Lower leg skin (tissue), 4 donors: ENCODE data around the gene POC1A. TPM values are rescaled to one million over a fixed set of nuclear protein-coding genes. Genes with fewer than 3 reads are reported as not detected.

Experiments used
- DNase-seq, 2 donors: peaks; one replicate each; pipeline ENCODE4 v3.0.0-alpha.2; 2019; ENCODE audit warnings: low spot score in 2 of 2
- H3K4me3 ChIP-seq: fragments of 200-600 bp; sonication (generic); 2 replicates; pipeline ENCODE4 v1.5.1; 2017; ENCODE audit warnings: mild to moderate bottlenecking, low read depth; ENCODE audit not compliant: poor library complexity, severe bottlenecking
- POLR2A ChIP-seq, 2 donors: fragments of 450-650 bp; IDR thresholded peaks; one replicate each; pipeline ENCODE4 v1.6.1; 2016 to 2017; ENCODE audit warnings: antibody characterized with exemption in 2 of 2, mild to moderate bottlenecking in 1 of 2, moderate library complexity in 1 of 2
- WGBS, 2 donors: methylation state at CpG; one replicate each; pipeline ENCODE4 v1.1.5; 2018; 5-methylcytosine and 5-hydroxymethylcytosine counted together
- intact Hi-C: fragments of 100-400 bp; cut with DNase I; formaldehyde crosslinking; loops from one replicate; pipeline ENCODE4 v1.15.0; 2023; ENCODE audit warnings: low total_unique reads
- total RNA-seq, 4 donors: library from RNA; depleted of rRNA; stranded (reverse); fragments of >200 nt; gene quantifications; one replicate each; pipeline ENCODE4 v1.1.0, GENCODE V29; 2016
- TF ChIP-seq, protein P1 (sequence below), 3 donors: fragments of 450-650 bp; IDR thresholded peaks; one replicate each; pipeline ENCODE4 v1.5.1; 2016; ENCODE audit warnings: antibody characterized with exemption in 3 of 3, mild to moderate bottlenecking in 3 of 3, moderate library complexity in 2 of 3

POC1A gene
- total RNA-seq, 4 donors from 2014 or later, result 1.6 to 4.9 (median 1.9) TPM

DNA sequence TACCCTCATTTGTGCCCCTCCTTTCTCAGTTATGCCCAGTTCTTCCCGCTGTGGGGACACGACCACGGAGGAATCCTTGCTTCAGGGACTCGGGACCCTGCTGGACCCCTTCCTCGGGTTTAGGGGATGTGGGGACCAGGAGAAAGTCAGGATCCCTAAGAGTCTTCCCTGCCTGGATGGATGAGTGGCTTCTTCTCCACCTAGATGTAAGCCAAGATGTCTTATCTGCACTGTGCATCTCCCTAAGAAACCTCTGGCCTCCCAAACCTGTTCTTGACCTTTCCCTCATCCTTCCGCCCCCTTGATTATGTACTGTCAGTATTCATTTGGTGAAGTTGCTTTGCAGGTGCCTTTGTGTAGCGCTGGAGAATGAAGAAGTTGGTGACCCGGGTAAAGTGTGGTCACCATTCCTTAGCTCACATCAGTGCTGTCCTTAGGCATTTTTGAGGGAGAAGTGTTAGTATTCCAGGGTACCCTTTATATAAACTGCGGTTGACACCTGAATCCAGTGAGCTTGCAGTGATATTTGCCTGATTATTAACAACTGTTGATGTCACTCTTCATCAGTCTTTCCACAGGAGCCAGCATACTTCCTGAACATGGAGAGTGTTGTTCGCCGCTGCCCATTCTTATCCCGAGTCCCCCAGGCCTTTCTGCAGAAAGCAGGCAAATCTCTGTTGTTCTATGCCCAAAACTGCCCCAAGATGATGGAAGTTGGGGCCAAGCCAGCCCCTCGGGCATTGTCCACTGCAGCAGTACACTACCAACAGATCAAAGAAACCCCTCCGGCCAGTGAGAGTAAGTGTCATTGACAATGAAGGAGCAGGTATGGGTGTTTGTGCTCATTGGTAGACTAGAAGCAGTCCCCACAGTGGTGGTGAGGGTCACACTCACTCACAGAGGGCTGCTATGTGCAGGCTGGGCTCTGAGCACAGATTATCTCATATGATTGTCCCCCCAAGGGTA lies 44.7 kb upstream of the POC1A start:
- intact Hi-C loops, result loop anchor here (5.0 kb wide), 1 partner anchor 743 kb away; no protein-coding TSS in a partner anchor
- H3K4me3 ChIP-seq, result peak overlapping the region; percentile 88
- DNase-seq, result no peak
- TF ChIP-seq POLR2A (IDR thresholded peaks at IDR 0.05), result no peak
- TF ChIP-seq, protein P1, sequence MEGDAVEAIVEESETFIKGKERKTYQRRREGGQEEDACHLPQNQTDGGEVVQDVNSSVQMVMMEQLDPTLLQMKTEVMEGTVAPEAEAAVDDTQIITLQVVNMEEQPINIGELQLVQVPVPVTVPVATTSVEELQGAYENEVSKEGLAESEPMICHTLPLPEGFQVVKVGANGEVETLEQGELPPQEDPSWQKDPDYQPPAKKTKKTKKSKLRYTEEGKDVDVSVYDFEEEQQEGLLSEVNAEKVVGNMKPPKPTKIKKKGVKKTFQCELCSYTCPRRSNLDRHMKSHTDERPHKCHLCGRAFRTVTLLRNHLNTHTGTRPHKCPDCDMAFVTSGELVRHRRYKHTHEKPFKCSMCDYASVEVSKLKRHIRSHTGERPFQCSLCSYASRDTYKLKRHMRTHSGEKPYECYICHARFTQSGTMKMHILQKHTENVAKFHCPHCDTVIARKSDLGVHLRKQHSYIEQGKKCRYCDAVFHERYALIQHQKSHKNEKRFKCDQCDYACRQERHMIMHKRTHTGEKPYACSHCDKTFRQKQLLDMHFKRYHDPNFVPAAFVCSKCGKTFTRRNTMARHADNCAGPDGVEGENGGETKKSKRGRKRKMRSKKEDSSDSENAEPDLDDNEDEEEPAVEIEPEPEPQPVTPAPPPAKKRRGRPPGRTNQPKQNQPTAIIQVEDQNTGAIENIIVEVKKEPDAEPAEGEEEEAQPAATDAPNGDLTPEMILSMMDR (IDR thresholded peaks at IDR 0.05), result no peak
- 36 to 44% methylated on average over 13 to 14 of the region's 14 CpGs for whole genome bisulfite sequencing, 2 donors

DNA sequence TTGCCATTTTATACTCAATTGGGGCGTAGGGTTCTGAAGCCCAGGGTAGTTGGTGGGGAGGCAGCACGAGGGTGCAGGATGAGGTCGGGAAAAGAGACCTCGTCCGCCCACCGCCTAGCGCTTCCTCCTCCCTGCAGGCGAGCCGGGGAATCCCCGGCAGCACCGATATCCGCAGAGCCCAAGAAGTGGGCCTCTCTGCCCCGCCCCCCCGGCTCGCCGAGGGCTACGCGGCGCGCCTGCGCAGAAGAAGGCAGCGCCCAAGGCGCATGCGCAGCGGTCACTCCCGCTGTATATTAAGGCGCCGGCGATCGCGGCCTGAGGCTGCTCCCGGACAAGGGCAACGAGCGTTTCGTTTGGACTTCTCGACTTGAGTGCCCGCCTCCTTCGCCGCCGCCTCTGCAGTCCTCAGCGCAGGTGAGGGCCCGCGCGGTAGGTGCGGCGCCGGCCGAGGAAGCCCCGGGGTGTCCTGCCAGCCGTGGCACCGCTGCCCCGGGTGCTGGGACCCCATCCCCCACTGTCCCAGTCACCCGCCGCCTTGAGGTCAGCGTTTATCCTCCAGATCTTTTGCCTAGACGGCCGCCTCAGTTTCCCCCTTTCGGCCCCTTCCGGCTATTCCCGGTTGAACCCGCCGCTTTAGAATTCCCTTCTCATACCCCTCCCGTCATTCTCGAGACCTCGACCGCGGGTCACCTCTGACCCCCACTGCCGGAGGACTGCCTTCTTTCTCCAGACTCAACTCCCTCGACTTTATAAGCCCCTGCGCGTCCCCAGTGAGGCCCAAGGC lies 43.8 kb upstream of the POC1A start, which contains the start of gene ALAS1:
TSS of gene ALAS1 (plus strand) at position 319 of the 784 bp plus-strand sequence. CDS start 1,082 bp downstream, outside the sequence.
- 1% methylated on average over 36 to 70 of the region's 71 CpGs for WGBS, 2 donors
- TF ChIP-seq POLR2A (IDR thresholded peaks at IDR 0.05), result peak in 1 of 2 donors; percentile 41
- TF ChIP-seq, protein P1 (IDR thresholded peaks at IDR 0.05), result no peak
- peak; percentile 85 to 98 for DNase-seq
- H3K4me3 ChIP-seq, result peak within 1 kb of the TSS; percentile 88
- intact Hi-C loops, result loop anchor here (5.0 kb wide), 1 partner anchor 744 kb away; no protein-coding TSS in a partner anchor

DNA sequence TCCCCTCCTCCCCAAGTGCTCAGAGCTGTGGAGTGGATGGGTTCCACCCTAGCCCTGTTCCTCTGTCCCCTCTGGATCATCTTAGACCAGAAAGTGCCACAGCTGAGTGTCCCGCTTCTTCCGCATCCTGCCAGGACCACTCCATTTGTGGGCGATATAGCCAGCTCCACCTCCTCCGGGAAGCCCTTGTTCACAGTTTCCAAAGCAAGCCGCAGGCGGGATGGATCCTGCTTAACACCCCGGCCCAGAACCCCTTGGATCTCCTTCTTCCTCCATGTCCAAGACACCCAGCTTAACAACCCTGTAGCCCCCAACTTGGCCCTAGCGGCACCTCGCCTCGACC lies 43.2 kb upstream of the POC1A start:
- DNase-seq, result no peak
- TF ChIP-seq POLR2A (IDR thresholded peaks at IDR 0.05), result no peak
- TF ChIP-seq, protein P1 (IDR thresholded peaks at IDR 0.05), result no peak
- WGBS, 2 donors, result 35 to 37% methylated on average over 10 of the region's 10 CpGs
- H3K4me3 ChIP-seq, result no peak overlapping the region
- intact Hi-C loops, result loop anchor here (5.0 kb wide), 1 partner anchor 745 kb away; no protein-coding TSS in a partner anchor

DNA sequence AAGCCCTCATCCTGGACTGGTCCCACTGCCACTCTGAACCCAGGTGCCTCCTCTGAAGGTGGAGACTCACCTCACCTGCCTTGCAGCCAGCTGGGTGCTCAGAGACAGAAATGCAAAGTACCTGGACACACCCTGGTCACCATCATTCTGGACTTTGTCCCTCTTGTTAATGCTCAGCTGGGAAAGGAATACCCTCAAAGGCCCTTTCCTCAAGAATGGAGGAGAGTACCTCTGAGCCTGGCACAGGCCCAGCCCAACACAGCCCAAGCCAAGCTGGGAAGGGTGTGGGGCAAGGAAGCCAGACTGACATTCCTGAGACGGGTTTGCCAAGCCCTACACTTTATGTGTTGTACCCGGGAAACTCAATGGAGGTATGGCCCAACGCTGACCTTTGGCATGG lies 42.8 kb upstream of the POC1A start:
- DNase-seq, result no peak
- intact Hi-C loops, result loop anchor here (5.0 kb wide), 1 partner anchor 745 kb away; no protein-coding TSS in a partner anchor
- 39% methylated on average over 3 of the region's 3 CpGs for WGBS, 2 donors
- H3K4me3 ChIP-seq, result no peak overlapping the region
- no peak for TF ChIP-seq POLR2A (IDR thresholded peaks at IDR 0.05)
- TF ChIP-seq, protein P1 (IDR thresholded peaks at IDR 0.05), result no peak

DNA sequence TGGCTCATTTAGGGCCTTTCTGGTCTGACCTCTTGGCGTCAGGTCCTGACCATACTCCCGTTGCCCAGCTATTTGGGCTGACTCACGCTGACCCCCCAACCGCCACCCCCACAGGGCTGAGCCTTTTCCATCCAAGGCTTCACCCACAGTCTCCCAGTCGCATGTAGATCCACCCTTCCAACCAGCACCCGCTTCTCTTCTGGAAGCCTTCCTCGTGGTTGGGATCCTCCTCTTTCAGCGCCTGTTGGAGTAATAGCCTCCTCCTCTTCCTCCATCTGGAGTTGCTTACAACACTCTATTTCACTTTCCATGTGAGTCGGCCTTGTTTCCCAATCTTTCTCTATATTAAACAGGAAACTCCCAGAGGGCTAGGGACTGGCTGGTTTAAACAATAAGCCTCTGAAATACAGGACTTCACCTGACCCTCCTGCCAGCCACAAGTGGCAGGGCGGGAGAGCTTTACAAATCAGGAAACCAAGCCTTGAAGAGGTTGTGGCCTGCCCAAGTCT lies 41.7 kb upstream of the POC1A start:
- H3K4me3 ChIP-seq, result no peak overlapping the region
- WGBS, 2 donors, result 57 to 65% methylated on average over 10 of the region's 10 CpGs
- peak in 1 of 2 donors; percentile 55 for DNase-seq
- no peak for TF ChIP-seq POLR2A (IDR thresholded peaks at IDR 0.05)
- TF ChIP-seq, protein P1 (IDR thresholded peaks at IDR 0.05), result no peak
- intact Hi-C loops, result loop anchor here (5.0 kb wide), 1 partner anchor 746 kb away; no protein-coding TSS in a partner anchor
